ENCODE data around the gene ST3GAL2.
A peak's percentile ranks its signal among the peaks of the same experiment; 100 is the strongest.
"Not testable (repeated sequence)": the region's sequence is repeated elsewhere in the genome, so short reads cannot be mapped to it uniquely, and the experiment has no call there.

The ST3GAL2 gene

DNA sequence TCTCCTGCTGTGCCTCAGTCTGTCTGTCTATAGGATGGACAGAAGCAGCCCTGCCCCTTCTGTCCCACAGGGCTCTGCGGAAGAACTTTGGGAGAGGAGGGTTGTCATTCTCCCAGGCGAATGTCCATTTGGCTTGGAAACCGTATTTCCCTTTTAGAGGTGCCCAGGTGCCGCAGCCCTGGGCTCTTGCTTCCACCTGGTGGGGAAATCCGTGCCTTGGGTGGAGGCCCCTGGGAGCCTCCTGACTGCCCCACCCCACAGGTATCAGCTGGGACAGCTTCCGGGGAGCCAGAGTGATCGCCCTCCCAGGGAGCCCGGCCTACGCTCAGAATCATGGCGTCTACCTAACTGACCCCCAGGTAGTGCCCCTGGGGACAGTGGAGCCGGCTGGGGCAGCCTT is 28.2 kb upstream of the ST3GAL2 start:
- no peak for DNase-seq

DNA sequence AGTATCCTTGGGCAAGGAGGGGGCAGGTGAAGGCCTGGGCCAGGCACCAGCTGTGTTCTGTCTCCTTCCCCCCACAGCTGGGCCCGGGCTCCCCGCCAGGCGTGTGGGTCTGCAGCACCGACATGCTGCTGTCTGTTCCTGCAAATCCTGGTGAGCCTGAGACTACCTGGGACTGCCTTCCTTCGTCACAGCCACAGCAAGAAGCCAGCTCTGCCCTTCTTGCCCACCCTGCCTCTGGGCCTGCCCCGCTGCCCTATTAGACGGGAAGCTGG is 27.8 kb upstream of the ST3GAL2 start:
- DNase-seq = no peak

DNA sequence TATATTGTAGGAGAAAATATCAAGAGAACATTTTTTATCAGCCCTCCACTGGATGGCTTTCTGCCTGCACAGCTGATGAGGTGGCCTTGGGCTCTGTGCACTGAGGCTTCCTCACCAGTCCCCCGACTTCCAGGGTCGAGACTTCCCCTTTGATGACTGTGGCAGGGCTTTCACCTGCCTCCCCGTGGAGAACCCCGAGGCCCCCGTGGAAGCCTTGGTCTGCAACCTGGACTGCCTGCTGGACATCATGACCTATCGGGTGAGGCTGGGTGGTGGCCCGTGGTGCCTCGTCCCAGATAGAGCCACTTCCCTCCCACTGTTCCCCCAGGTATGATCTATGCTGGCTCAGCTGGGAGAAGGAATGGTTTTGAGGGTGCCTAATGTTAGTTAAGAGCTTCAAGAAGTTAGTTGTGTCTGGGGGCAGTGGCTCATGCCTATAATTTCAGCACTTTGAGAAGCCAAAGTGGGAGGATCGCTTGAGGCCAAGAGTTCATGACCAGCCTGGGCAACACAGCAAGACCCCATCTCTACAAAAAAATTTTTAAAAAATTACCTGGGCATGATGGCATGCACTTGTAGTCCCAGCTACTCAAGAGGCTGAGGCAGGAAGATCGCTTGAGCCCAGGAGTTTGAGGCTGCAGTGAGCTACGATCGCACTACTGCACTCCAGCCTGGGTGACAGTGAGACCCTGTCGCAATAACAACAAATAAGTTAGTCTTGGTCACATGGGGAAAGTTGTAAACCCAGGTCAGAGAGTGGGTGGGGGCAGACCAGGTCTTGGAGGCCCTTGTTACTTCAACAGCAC is 27.3 kb upstream of the ST3GAL2 start:
- no peak for DNase-seq

DNA sequence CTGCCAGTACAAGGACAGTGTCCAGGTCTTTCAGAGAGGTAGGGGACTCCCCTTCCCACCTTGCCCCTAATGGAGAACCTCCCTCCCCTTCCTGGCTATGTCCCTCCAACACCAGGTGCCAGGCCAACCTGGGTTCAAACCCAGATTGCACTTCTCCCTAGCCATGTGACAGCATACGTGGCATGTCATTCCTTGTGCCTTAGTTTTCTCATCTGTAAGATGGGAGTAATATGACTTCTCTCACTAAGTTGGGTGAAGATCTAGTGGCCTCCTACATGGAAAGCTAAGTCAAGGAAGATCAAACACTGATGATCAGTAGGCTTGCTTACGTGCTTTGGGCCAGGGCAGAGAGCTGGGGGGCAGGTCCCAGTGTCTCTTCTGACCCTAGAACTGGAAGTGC is 24.3 kb upstream of the ST3GAL2 start:
- DNase-seq = no peak

DNA sequence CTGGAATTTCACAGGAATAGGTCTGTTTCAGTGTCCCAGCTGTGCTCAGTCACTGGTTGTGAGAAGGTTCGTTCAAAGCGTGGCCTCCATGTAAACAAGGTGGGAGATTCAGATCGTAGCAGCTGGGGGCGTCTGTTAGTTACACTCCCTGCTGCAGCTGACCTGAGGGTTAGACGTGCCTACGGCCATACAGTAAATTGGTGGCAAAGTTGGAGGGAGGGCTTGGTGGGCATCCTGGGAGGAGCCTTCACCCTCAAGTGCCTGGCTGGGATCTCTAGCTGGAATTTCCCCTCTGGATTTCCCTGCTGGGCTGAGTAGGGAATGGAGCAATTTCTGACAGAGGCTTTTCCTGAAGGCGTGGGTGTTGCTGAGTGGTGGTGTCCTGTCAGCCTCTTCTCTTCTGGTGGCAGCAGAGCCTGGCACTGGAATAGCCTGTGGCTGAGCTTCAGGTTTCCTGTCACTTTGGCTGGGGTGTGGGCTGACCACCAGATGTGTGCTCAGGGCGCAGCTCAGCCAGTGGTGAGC is 21.9 kb upstream of the ST3GAL2 start:
- DNase-seq = no peak

DNA sequence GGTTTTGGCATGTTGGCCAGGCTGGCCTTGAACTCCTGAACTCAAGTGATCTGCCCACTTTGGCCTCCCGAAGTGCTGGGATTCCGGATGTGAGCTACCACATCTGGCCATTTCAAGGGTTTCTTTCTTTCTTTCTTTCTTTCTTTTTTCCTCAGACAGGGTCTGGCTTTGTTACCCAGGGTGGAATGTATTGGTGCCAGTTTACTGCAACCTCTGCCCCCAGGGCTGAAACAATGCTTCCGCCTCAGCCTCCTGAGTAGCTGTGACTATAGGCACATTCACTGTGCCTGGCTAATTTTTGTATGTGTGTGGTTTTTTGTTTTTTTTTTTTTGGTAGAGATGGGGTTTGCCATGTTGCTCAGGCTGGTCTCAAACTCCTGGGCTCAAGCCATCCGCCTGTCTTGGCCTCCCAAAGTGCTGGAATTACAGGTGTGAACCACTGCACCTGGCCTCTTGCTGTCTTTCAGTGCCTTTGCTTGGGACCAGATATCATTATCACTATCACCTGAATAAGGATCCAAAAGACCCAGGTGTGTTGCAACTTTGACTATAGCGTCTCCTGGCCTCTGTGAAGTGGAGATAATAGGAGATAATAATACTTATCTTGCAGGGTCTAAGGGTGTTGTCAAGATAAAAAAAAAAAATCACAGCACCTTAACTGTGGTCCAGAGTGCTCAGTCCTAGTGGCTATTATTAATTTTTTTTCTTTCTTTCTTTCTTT is 18.7 kb upstream of the ST3GAL2 start:
- DNase-seq = no peak

DNA sequence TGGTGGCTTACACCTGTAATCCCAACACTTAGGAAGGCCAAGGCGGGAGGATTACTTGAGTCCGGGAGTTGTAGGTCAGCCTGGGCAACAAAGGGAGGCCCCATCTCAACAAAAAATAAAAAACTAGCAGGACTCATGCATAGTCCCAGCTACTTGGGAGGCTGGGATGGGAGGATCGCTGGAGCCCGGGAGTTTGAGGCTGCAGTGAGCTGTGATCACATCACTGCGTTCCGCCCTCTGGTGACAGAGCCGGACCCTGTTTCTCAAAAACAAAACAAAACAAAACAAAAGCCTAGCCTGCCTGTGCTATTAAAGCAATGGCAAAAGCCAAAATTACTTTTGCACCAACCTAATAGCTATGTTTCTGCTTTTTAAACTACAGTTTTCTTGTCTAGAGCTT is 17.0 kb upstream of the ST3GAL2 start:
- DNase-seq = no peak

DNA sequence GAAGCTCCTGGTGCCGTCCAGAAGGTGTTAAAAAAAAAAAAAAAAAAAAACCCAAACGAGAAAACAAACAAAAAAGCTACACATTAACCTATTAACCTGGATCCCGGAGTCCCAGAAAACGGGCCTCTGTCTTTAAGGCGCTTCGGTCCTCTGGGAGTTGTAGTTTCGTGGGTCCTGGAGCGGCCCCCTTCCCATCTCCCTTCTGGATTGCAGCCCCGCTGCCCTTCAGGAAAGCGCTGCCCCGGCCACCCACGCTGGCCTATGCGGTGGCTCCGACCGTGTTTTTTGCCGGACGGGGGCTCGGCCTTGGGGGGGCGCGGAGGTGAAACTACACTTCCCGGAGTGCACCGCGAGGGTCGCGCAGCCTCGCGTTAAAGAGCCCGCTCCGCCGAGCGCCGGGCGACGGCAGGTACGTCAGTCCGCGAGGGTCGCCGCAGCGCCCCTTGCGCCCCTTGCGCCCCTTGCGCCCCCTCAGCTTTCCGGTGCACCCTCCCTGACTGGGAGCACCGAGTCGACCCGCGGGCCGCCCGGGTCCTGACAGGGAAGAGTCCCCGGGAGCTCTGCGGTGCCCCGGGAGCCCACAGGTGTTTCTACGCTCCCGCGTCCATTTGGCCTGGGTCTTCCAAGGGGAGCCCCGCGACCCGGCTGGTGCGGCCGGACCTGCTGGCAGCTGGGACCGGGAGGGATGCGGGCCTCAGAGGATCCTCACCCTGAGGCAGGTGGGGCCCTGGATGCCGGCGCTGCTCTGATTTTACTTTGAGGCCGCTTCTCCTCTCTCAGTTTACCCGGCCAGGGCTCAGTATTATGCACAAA is 15.5 kb upstream of the ST3GAL2 start, which contains the start of gene FCSK:
FCSK (plus strand) TSS at position 374 of the 813 bp plus-strand sequence. CDS start 8,596 bp downstream, outside the sequence.
- peak; percentile 72 for DNase-seq

DNA sequence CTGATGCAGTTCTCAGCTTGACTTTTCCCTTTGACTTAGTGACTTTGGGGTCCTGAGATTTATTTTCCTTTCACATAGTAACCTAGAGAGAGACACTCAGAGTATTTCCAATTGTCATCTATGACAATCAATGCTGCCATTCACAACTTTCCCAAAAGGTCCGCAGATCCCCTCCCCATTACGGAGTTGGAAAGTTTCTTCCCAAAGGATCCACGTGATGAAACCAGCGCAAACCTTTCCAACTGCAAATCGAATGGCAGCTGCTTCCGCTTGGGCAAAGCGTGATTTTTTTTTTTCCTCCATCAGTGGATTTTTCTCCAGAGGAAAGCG is 15.0 kb upstream of the ST3GAL2 start:
- no peak for DNase-seq

DNA sequence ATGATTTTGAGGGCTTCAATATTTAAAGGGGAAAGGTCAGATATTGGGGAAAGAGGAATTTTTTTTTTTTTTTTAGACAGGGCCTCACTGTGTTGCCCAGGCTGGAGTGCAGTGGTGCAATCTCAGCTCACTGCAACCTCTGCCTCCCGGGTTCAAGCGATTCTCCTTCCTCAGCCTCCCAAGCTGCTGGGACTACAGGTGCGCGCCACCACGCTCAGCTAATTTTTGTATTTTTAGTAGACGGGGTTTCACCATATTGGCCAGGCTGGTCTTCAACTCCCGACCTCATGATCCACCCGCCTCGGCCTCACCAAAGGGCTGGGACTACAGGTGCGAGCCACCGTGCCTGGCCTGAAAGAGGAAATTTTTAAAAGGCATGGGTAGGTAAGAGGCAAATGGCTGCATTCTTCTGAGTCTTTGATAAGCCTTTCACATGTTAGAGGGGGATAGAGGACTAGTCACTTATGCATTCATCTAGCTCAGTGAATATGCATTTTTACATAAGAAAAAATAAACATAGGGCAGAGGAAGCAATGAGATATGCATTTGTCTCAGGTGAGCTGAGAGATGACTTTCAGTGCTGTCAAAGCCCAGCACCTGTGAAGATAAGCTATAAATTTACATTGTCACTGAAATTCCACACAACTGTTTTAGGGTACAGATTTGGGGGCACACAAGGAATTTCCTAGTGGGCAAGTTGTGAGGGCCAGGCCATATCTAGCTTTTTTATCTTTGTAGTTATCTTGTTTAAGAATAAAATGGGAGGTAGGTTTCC is 14.4 kb upstream of the ST3GAL2 start:
- no peak for DNase-seq

DNA sequence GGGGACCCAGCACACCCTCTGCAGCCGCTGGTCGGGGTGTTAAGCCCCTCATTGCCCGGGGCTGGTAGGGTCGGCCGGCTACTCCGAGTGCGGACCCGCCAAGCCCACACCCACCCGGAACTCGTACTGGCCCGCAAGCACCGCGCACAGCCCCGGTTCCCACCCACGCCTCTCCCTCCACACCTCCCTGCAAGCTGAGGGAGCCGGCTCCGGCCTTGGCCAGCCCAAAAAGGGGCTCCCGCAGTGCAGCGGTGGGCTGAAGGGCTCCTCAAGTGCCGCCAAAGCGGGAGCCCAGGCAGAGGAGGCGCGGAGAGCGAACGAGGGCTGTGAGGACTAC is 12.1 kb upstream of the ST3GAL2 start:
- not testable (repeated sequence) for DNase-seq

DNA sequence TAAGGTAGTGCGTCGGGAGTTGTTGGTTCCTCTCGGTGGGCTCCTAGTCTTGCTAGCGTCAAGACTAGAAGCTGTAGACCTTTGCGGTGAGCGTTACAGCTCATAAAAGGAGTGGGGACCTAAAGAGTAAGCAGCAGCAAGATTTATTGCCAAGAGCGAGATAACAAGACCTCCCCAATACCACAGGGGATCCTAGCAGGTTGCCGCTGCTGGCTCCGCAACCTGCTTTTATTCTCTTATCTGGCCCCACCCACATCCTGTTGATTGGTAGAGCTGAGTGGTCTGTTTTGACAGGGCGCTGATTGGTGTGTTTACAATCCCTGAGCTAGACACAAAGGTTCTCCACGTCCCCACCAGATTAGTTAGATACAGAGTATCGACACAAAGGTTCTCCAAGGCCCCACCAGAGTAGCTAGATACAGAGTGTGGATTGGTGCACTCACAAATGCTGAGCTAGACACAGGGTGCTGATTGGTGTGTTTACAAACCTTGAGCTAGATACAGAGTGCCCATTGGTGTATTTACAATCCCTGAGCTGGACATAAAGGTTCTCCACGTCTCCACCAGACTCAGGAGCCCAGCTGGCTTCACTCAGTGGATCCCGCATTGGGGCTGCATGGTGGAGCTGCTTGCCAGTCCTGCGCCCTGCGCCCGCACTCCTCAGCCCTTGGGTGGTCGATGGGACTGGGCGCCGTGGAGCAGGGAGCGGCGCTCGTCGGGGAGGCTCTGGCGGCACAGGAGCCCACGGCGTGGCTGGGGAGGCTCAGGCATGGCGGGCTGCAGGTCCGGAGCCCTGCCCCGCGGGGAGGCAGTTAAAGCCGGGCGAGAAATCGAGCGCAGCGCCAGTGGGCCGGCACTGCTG is 11.5 kb upstream of the ST3GAL2 start:
- DNase-seq = not testable (repeated sequence)

DNA sequence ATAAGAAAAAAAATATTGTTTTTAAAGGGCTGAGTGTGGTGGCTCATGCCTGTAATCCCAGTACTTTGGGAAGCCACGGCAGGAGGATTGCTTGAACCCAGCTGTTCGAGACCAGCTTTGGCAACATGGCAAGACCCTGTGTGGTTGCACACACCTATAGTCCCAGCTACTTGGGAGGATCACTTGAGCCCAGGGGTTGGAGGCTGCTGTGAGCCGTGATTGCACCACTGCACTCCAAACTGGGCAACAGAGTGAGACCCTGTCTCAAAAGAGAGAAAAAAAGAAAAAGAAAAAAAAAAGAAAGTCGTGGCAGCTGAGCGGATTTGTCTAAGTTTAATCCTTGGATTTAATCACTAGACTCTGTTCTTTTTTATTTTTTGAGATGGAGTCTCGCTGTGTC is 9.2 kb upstream of the ST3GAL2 start:
- DNase-seq = no peak

DNA sequence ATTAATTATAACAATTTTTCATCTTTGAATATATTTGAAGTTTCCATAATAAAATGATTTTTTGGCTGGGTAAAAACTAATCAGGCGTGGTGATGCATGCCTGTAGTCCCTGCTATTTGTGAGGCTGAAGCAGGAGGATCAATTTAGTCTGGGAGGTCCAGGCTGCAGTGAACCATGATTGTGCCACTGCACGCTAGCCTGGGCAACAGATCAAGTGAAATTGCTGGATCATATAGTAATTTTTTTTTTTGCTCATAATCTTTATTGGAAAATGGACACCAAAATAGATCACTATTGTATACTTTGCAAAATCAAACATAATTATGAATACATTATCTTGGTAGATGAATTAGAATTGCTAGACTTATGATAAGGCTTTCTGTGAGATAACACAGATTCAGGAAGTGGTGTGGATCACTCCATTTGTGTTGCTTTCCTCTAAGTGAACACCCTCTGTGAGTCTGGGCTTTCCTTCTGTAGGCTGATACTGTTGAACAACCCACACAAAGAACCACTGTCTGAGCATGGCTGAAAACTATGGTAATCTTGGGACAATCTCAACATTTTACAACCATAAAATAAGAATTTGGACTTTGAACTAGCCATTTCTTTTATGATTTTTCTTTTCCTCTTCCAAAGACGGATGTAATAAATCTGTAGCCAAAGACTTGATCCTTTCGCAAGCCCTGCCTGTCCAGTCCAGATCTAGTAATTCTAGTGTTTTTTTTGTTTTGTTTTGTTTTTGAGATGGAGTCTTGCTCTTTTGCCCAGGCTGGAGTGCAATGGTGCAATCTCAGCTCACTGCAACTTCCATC is 5.6 kb upstream of the ST3GAL2 start:
- DNase-seq = no peak

DNA sequence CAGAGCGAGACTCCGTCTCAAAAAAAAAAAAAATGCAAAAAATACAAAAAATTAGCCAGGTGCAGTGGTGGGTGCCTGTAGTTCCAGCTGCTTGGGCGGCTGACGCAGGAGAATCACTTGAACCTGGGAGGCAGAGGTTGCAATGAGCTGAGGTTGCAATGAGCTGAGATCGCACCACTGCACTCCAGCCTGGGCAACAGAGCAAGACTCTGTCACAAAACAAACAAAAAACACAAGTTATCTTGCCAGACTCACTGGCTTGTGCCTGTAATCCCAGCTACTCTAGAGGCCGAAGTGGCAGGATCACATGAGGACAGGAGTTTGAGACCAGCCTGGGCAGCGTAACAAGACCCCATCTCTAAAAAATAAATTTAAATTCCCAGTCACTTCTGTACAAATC is 3.4 kb upstream of the ST3GAL2 start:
- no peak for DNase-seq

DNA sequence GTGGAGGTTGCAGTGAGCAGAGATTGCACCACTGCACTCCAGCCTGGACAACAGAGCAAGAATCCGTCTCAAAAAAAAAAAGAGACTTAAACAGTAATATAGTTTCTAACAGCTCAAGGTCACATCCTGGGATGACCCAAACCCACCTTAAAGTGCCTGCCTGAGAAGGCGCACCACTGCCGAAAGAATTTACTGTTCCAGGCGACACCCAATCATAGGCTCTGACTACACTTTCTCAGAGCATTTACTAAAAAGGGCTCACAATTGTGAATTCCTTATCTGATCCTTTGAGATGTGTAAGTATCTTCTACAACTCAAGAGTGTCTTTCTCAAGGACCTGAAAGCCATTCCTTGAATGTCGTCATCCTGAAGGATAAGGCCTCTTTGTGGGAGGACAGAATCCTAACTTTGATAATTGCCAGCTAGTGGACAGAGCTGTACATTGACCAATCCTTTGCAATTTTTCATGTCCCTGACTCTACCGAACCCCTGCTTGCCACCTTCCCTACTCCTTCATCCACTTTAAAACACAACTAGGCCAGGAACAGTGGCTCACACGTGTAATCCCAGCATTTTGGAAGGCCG is 2.6 kb upstream of the ST3GAL2 start:
- DNase-seq = no peak

DNA sequence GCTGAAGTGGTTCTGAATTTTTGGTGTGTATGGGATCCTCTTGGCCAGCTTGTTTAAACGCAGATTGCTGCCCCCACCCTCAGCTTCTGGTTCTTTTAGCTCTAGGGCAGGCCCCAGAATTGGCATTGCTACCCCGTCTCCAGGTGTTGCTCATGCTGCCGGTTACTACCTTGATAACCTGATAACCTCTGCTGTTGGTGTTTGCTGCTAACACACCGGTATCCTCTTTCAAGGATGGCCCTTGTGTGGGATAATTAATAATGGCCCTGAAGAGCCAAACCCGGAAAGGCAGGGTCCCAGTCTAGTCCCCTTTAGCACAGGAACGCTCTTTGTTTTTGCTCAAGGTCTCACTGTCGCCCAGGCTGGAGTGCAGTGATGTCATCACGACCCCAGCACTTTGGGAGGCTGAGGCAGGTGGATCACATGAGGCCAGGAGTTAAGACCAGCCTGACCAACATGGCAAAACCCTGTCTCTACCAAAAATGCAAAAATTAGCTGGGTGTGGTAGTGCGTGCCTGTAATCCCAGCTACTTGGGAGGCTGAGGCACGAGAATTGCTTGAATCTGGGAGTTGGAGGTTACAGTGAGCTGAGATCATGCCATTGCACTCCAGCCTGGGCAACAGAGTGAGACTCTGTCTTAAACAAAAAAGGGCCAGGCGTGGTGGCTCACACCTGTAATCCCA is 1.3 kb upstream of the ST3GAL2 start:
- DNase-seq = no peak

DNA sequence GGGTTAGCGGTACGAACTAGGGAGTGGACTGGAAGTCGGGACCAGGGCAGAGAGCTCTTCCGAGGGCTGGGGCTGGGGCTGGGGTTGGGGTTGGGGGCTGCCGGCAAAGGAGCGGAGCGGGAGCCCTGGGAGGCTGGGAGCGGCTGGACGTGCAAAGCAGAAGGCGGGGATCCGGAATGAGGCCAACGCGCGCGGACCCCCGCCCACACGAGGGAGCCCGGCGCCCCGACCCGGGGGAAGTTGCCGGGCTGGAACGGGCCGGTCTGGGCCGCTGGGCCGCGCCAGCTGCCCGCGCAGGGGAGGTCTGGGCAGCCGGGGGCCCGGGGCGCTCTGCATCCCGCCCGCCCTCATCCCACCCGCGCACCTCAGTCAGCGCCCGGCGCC is 323 bp downstream of the ST3GAL2 start:
- peak; percentile 42 for DNase-seq

DNA sequence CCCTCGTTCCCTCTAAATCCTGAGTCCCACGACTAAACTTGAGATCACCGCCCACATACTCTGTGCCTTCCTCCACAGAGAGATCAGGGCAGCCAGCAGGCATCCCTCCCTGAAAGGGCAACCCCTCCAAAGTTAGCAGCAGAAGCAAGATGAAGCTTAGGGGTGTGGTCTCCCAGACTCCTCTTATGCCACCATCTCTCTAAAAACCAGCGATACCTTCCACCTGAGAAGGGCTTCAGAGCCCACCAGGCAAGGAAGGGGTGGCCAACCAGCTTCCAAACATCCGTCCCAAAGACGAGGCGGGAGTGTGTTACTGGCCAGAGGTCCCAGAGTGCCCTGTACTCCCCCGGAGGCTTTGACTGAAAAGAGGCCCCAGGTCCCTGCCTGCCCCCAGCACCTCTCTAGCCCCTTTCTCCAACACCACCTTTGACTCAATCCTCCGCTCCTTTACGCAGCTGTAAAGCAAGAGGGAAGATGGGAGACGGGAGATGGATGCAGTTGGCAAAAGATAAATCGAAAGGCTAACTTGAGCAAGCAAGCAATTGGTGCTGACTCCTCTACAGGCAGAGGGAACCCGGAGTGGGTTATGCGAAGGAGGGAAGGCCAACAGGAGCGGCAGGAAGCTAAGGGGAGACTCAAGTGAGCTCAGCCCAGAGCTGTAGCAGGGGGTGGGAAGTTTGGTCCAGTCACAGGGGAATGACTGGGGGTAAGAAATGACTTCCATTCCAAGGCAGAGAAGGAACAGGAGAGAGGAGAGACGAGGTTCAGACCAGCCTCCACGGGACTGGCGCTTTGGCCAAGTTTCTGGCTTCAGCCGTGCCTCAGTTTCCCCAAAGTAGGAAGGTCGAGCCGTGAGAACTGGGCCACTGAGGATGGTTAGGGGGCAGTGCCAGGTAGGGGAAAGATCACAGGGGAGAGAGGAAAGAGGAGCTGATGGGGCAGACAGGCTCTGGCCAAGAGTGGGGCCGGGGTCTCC is 1.0 kb downstream of the ST3GAL2 start:
- DNase-seq = peak; percentile 30
